OCI-LY1 (cell line): ENCODE data around the gene LRRC63.

Experiments
- H2AFZ ChIP-seq: fragments of 200-600 bp; sonication (generic), shearing (Covaris generic); 2 replicates; pipeline ENCODE4 v1.6.0; 2014; ENCODE audit warnings: antibody characterized with exemption, mild to moderate bottlenecking, low read length
- H3F3A ChIP-seq: fragments of 200-600 bp; sonication (generic), shearing (Covaris generic); 2 replicates; pipeline ENCODE4 v1.6.0; 2014; ENCODE audit warnings: mild to moderate bottlenecking, antibody characterized with exemption, low read length, moderate library complexity; ENCODE audit not compliant: insufficient read depth
- H3K27ac ChIP-seq: fragments of 200-600 bp; sonication (generic); 2 replicates; pipeline ENCODE4 v1.5.1; 2014; ENCODE audit warnings: low read length, mixed run types, mild to moderate bottlenecking, low read depth; ENCODE audit not compliant: poor library complexity, severe bottlenecking
- H3K27me3 ChIP-seq: fragments of 200-600 bp; sonication (generic); 2 replicates; pipeline ENCODE4 v1.6.0; 2014; ENCODE audit warnings: antibody characterized with exemption, mild to moderate bottlenecking, low read length, moderate library complexity; ENCODE audit not compliant: insufficient read depth
- H3K36me3 ChIP-seq: fragments of 200-600 bp; sonication (generic); 2 replicates; pipeline ENCODE4 v1.6.1; 2014; ENCODE audit warnings: mild to moderate bottlenecking, antibody characterized with exemption, low read length, moderate library complexity, mixed read lengths; ENCODE audit not compliant: insufficient read depth
- H3K4me1 ChIP-seq: fragments of 200-600 bp; sonication (generic); 2 replicates; pipeline ENCODE4 v1.5.1; 2014; ENCODE audit warnings: mild to moderate bottlenecking, low read length, moderate library complexity; ENCODE audit not compliant: insufficient read depth, severe bottlenecking
- H3K4me2 ChIP-seq: fragments of 200-600 bp; sonication (generic), shearing (Covaris generic); 2 replicates; pipeline ENCODE4 v1.6.1; 2014; ENCODE audit warnings: low read length
- H3K4me3 ChIP-seq: fragments of 200-600 bp; sonication (generic); 2 replicates; pipeline ENCODE4 v1.5.1; 2014; ENCODE audit warnings: low read length, low read depth, mild to moderate bottlenecking, mixed read lengths; ENCODE audit not compliant: poor library complexity, severe bottlenecking
- H3K79me2 ChIP-seq: fragments of 200-600 bp; shearing (Covaris generic); 2 replicates; pipeline ENCODE4 v1.6.1; 2016; ENCODE audit warnings: mixed run types, low read length, mixed read lengths; ENCODE audit not compliant: insufficient read depth
- H3K9ac ChIP-seq: fragments of 200-600 bp; sonication (generic), shearing (Covaris generic); 2 replicates; pipeline ENCODE4 v1.6.1; 2014; ENCODE audit warnings: mild to moderate bottlenecking, low read length, mixed read lengths
- H3K9me2 ChIP-seq: fragments of 200-600 bp; sonication (generic), shearing (Covaris generic); 2 replicates; pipeline ENCODE4 v1.6.1; 2014; ENCODE audit warnings: low read depth, mild to moderate bottlenecking, low read length, mixed read lengths
- H3K9me3 ChIP-seq: fragments of 200-600 bp; shearing (Covaris generic); 2 replicates; pipeline ENCODE4 v1.6.1; 2014; ENCODE audit warnings: low read length, mixed read lengths
- H4K20me1 ChIP-seq: fragments of 200-600 bp; sonication (generic), shearing (Covaris generic); 2 replicates; pipeline ENCODE4 v1.6.0; 2016; ENCODE audit warnings: mild to moderate bottlenecking, low read length; ENCODE audit not compliant: insufficient read depth
- CTCF ChIP-seq: fragments of 200-600 bp; sonication (generic), shearing (Covaris generic); IDR thresholded peaks from 2 replicates; pipeline ENCODE4 v1.5.1; 2017; ENCODE audit warnings: mild to moderate bottlenecking, antibody characterized with exemption, low read length, moderate library complexity, mixed read lengths
- EZH2 ChIP-seq: fragments of 200-600 bp; sonication (generic), shearing (Covaris generic); IDR thresholded peaks from 2 replicates; pipeline ENCODE4 v1.8.0; 2017; ENCODE audit warnings: borderline replicate concordance, mixed run types, mild to moderate bottlenecking, antibody characterized with exemption, low read length, moderate library complexity, mixed read lengths

LRRC63 gene

GRCh38 chr13:46307554-46307953, 95.8 kb downstream of the LRRC63 start:
- no peak overlapping the region for H3K4me3 ChIP-seq
- no peak overlapping the region for H3K9ac ChIP-seq
- no peaks in the 10 kb centered on the region for H3F3A ChIP-seq
- no peak overlapping the region for H3K27ac ChIP-seq
- H3K9me3 ChIP-seq = no peaks in the 10 kb centered on the region
- TF ChIP-seq CTCF = no peak
- no peak for TF ChIP-seq EZH2
- H3K36me3 ChIP-seq = no peaks in the 10 kb centered on the region; the same call in 1 of the 2 replicates
- H3K9me2 ChIP-seq = no peaks in the 10 kb centered on the region
- H3K27me3 ChIP-seq = no peaks in the 10 kb centered on the region
- H2AFZ ChIP-seq = no peak overlapping the region
- no peaks in the 10 kb centered on the region for H3K79me2 ChIP-seq
- H3K4me2 ChIP-seq = no peak overlapping the region
- no peaks in the 10 kb centered on the region for H3K4me1 ChIP-seq
- no peaks in the 10 kb centered on the region for H4K20me1 ChIP-seq

- TF ChIP-seq CTCF (no peak), EZH2 (no peak)
- Histone ChIP-seq H3K9ac (no peak overlapping the region), H3K27ac (no peak overlapping the region)
Measured at GRCh38 chr13:46310066-46310465, 98.3 kb downstream of the LRRC63 start.

DNA sequence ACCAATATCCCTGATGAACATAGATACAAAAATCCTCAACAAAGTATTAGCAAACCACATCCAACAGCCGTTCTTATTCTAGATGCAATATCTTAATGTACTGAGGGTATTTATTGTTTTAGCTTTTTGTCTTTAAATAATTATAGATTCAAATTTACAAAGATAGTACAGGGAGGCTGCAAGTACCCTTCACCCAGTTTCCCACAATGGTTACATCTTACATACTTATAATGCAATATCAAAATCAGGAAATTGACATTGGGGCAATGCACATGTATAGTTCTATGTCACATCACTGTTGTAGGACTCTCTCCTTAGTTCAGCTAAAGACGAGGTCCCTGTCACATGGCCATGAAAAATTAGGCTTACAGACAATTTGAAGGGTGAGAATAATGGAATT, 99.5 kb downstream of the LRRC63 start:
- H3F3A ChIP-seq = no peaks in the 10 kb centered on the region
- H3K36me3 ChIP-seq = no peaks in the 10 kb centered on the region
- H2AFZ ChIP-seq = no peak overlapping the region
- no peaks in the 10 kb centered on the region for H3K27me3 ChIP-seq
- H3K4me2 ChIP-seq = no peak overlapping the region
- H3K9me3 ChIP-seq = no peaks in the 10 kb centered on the region
- TF ChIP-seq EZH2 (no peak), CTCF (no peak)
- no peaks in the 10 kb centered on the region for H3K79me2 ChIP-seq
- no peak overlapping the region for H3K4me3 ChIP-seq
- no peak overlapping the region for H3K27ac ChIP-seq
- no peaks in the 10 kb centered on the region for H3K4me1 ChIP-seq
- no peaks in the 10 kb centered on the region for H3K9me2 ChIP-seq
- no peak overlapping the region for H3K9ac ChIP-seq
- H4K20me1 ChIP-seq = no peaks in the 10 kb centered on the region

More at GRCh38 chr13:46310066-46310465, 98.3 kb downstream of the LRRC63 start:
- H3K36me3 ChIP-seq = no peaks in the 10 kb centered on the region
- no peaks in the 10 kb centered on the region for H3K9me2 ChIP-seq
- no peak overlapping the region for H3K4me3 ChIP-seq
- H3K4me1 ChIP-seq = no peaks in the 10 kb centered on the region
- no peaks in the 10 kb centered on the region for H3K27me3 ChIP-seq
- no peaks in the 10 kb centered on the region for H3F3A ChIP-seq
- H4K20me1 ChIP-seq = no peaks in the 10 kb centered on the region
- H3K9me3 ChIP-seq = no peaks in the 10 kb centered on the region
- no peaks in the 10 kb centered on the region for H3K79me2 ChIP-seq
- no peak overlapping the region for H3K4me2 ChIP-seq
- no peak overlapping the region for H2AFZ ChIP-seq
